ENCODE data around the gene P4HA2.
"Not testable (repeated sequence)": the region's sequence is repeated elsewhere in the genome, so short reads cannot be mapped to it uniquely, and the experiment has no call there.

The P4HA2 gene

GRCh38 chr5:132195727-132196126 is 31.9 kb downstream of the P4HA2 start:
- DNase-seq: no peak

- no peak for DNase-seq
These were observed 34.4 kb downstream of the P4HA2 start for GRCh38 chr5:132193165-132193694.

DNA sequence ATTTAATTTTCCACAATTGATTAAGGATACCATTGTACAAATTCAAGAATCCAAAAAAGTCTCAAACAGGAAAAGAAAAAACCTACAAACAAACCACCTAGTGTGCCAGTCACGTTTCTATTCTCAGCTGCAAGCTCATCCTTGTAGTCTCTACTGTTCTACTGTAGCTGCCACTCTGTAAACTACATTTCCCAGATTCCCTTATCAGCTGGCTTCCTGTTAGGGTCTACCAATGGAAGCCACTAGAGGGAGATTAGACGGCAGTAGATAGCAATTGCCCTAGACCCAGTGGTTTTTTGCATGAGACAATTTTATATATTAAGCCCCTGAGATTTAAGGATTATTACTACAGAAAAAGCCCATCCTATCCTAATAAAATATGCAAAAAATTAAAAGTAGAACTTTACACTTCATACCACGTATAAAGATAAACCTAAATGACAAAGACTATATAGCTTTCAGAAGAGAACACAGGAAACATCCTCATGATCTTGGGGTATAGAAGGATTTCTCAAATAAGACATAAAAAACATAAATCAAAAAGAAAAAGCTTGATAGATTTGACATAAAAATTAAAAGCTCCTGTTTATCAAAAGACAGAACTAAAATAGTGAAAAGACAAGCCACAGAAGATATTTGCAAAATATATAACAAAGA is 37.4 kb downstream of the P4HA2 start:
- DNase-seq: peak; percentile 74

DNA sequence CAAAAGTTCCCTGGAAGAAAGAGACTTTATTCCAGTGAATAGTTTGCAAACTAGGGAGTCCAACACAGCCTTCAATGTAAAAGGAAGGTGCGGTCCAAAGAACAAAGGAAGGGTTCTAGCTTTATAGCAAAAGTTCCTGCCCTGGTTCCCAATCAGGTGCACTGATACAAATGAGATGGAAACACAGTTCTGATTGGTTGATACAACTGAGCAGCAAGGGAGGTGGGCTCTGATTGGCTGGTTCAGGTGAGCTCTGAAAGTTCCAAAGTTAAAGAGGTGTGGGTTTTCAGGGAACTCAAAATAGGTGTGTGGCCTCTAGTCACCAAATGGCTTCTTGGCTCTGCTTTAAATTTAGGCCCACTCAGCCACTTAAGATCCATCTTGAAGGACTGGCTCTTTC is 43.1 kb downstream of the P4HA2 start:
- no peak for DNase-seq

GRCh38 chr5:132183723-132184122 is 43.9 kb downstream of the P4HA2 start:
- peak; percentile 18 for DNase-seq

DNA sequence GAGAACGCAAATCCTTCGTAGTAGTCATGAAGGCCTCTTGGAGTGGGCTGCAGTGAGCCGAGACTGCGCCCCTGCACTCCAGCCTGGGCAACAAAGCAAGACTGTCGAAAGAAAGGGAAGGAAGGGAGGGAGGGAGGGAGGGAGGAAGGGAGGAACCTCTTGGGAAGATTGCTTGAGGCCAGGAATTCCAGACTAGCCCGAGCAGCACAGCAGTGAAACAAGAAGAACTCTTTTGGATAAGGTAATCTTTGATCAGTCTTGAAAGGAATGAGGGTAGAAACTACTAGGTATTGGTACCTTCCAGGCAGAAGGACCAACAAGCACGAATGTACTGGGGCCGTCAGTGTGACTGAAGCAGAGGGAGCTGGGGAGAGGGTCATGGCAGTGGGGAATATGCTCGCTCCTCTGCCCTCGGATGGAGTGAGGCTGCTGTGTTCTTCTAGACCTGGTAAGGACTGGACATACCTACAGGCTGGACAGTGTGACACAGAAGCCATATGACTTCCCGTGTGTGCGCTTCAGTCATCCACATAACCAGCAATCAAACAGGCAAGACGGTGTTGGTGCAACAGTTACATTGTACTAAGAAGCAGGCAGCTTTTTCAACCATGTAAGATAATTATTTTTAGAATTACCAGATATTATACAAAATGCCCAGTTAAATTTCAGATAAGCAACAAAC is 45.2 kb downstream of the P4HA2 start:
- no peak for DNase-seq

- DNase-seq: no peak
These were observed 46.5 kb downstream of the P4HA2 start for GRCh38 chr5:132181011-132181629.

GRCh38 chr5:132180134-132180745 is 47.4 kb downstream of the P4HA2 start:
- DNase-seq: peak; percentile 79

DNA sequence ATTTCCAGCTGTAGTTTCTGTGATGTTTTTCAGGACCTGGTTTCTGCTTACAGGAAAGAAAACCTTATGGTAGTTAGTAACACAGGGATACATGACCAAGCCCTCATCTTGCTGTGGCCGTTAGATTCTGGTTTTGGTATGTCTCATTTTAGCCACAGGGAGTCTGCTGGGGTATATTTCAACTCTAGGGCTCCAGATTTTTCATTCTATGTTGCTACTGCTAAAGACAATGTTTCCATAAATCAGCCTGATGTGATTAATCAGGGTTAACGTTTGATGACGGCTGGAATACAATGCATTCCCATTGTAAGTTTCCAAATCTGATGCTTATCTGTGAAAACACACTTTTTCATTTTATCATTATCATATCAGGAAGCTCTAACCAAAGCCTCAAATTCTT is 48.2 kb downstream of the P4HA2 start:
- DNase-seq: no peak

GRCh38 chr5:132177691-132178149 is 49.9 kb downstream of the P4HA2 start:
- no peak for DNase-seq

DNA sequence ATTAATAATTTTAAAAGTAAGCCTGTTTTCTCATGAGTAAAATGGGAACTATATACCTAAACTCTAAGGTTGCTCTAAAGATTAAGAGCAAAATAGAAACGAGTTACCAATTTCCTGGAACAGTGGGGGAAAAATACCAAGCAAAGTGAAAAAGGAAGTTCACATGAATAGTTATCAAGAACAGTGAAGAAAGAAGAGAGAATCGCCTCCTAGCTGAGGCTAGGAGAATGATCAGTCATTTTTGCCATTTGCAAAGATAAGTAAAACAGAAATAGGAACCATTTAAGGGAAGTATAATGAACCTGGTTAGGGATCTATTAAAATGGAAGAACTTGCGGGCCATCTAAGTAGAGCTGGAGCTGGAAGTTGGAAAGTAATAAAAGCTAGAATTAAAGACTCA is 50.7 kb downstream of the P4HA2 start:
- DNase-seq: no peak

DNA sequence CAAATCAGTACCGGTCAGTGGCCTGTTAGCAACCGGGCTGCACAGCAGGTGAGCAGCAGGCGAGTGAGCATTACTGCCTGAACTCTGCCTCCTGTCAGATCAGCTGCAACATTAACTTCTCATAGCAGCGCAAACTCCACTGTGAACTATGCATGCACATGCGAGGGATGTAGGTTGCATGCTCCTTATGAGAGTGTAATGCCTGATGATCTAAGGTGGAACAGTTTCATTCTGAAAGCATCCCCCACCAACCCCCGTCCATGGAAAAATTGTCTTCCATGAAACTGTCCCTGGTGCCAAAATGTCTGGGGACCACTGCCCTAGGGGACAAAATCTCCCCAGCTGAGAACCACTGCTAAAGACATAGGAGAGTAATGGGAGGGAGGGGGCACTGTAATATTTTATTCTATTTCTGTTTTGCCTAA is 51.1 kb downstream of the P4HA2 start:
- DNase-seq: no peak

- DNase-seq: no peak
These were observed 64.7 kb downstream of the P4HA2 start for GRCh38 chr5:132162945-132163344.

DNA sequence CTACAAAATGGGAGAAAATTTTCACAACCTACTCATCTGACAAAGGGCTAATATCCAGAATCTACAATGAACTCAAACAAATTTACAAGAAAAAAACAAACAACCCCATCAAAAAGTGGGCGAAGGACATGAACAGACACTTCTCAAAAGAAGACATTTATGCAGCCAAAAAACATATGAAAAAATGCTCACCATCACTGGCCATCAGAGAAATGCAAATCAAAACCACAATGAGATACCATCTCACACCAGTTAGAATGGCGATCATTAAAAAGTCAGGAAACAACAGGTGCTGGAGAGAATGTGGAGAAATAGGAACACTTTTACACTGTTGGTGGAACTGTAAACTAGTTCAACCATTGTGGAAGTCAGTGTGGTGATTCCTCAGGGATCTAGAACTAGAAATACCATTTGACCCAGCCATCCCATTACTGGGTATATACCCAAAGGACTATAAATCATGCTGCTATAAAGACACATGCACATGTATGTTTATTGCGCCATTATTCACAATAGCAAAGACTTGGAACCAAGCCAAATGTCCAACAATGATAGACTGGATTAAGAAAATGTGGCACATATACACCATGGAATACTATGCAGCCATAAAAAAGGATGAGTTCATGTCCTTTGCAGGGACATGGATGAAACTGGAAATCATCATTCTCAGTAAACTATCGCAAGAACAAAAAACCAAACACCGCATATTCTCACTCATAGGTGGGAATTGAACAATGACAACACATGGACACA is 65.9 kb downstream of the P4HA2 start:
- DNase-seq: not testable (repeated sequence)

DNA sequence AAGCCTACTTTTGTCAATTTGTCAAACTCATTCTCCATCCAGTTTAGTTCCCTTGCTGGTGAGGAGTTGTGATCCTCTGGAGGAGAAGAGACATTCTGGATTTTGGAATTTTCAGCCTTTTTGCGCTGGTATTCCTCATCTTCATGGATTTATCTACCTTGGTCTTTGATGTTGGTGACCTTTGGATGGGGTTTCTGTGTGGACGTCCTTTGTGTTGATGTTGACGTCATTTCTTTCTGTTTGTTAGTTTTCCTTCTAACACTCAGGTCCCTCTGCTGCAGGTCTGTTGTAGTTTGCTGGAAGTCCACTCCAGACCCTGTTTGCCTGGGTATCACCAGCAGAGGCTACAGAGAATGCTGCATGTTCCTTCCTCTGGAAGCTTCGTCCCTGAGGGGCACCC is 71.2 kb downstream of the P4HA2 start:
- DNase-seq: no peak

GRCh38 chr5:132150565-132150964 is 77.1 kb downstream of the P4HA2 start:
- no peak for DNase-seq

DNA sequence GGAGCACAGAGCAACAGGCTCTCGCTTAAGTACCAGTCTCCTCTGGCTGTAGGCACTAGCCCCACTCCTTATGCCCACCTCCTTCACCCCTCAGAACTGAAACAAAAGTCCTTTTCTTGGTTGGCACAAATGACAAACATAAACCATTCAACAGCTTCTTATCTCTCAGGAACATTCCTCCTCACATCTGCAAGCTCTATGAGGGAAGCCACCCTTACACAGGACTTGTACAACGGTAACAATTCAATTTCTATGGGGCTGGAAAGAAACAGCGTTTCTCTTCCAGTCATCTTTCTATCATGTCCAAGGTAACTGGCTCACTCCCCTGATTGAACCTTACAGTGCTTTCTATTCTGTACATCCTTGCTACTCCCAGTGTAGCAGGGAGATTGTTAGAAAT is 80.0 kb downstream of the P4HA2 start:
- no peak for DNase-seq

DNA sequence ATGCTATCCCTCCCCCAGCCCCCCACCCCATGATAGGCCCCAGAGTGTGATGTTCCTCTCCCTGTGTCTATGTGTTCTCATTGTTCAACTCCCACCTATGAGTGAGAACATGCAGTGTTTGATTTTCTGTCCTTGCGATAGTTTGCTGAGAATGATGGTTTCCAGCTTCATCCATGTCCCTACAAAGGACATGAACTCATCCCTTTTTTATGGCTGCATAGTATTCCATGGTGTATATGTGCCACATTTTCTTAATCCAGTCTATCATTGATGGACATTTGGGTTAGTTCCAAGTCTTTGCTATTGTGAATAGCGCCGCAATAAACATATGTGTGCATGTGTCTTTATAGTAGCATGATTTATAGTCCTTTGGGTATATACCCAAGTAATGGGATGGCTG is 82.3 kb downstream of the P4HA2 start:
- not testable (repeated sequence) for DNase-seq

GRCh38 chr5:132143148-132143547 is 84.5 kb downstream of the P4HA2 start:
- no peak for DNase-seq

GRCh38 chr5:132142459-132142858 is 85.2 kb downstream of the P4HA2 start:
- no peak for DNase-seq

Measured in EL (cell line).